GM12878 (cell line): ENCODE results near the gene TASOR. TPM values are rescaled to one million over a fixed set of nuclear protein-coding genes. Genes with fewer than 3 reads are reported as not detected.

Experiments used
- ATF7 ChIP-seq: fragments of 450-650 bp; IDR thresholded peaks from 2 replicates; pipeline ENCODE4 v1.6.1; 2016; ENCODE audit warnings: low read depth, mild to moderate bottlenecking
- BCL11A ChIP-seq: IDR thresholded peaks from 2 replicates; pipeline ENCODE4 v1.6.1; 2011; ENCODE audit warnings: low read depth, low read length
- CBX5 ChIP-seq: sonication (generic); IDR thresholded peaks from 2 replicates; pipeline ENCODE4 v1.6.1; 2016; ENCODE audit warnings: low read depth, moderate library complexity, mild to moderate bottlenecking, inconsistent platforms
- EGR1 ChIP-seq, 2 experiments: IDR thresholded peaks; 1 replicate in 1 of 2; 2 replicates in 1 of 2; pipeline ENCODE4 v1.6.1; 2011 to 2012; ENCODE audit warnings: low read depth in 2 of 2, low read length in 2 of 2, borderline replicate concordance in 1 of 2, mild to moderate bottlenecking in 1 of 2, moderate library complexity in 1 of 2
- EZH2 ChIP-seq: IDR thresholded peaks from 2 replicates; pipeline ENCODE4 v1.6.1; 2012; ENCODE audit warnings: low read depth, mild to moderate bottlenecking, control low read depth, inconsistent platforms, low read length, borderline replicate concordance; ENCODE audit not compliant: control insufficient read depth
- FOXM1 ChIP-seq: IDR thresholded peaks from 2 replicates; pipeline ENCODE4 v1.6.1; 2012; ENCODE audit warnings: low read depth, mild to moderate bottlenecking, inconsistent platforms, low read length, moderate library complexity
- IRF4 ChIP-seq: IDR thresholded peaks from 2 replicates; pipeline ENCODE4 v1.6.1; 2011; ENCODE audit warnings: low read depth, low read length
- JUNB ChIP-seq: IDR thresholded peaks from 2 replicates; pipeline ENCODE4 v1.6.1; 2016; ENCODE audit warnings: antibody characterized with exemption, mild to moderate bottlenecking
- JUND ChIP-seq: IDR thresholded peaks from 2 replicates; pipeline ENCODE4 v1.6.1; 2012; ENCODE audit warnings: low read depth, mild to moderate bottlenecking, low read length, improper control_type of control experiment, moderate library complexity
- NBN ChIP-seq: fragments of 450-650 bp; IDR thresholded peaks from 2 replicates; pipeline ENCODE4 v1.6.1; 2016
- NFYB ChIP-seq: IDR thresholded peaks from 2 replicates; pipeline ENCODE4 v1.6.1; 2011; ENCODE audit warnings: low read depth, mild to moderate bottlenecking, low read length, improper control_type of control experiment, moderate library complexity; ENCODE audit not compliant: insufficient read depth
- NR2C2 ChIP-seq: IDR thresholded peaks from 2 replicates; pipeline ENCODE4 v1.6.1; 2011; ENCODE audit warnings: borderline replicate concordance, low read depth; ENCODE audit not compliant: control insufficient read depth, insufficient read length
- PAX8 ChIP-seq: fragments of 450-650 bp; IDR thresholded peaks from 2 replicates; pipeline ENCODE4 v1.6.1; 2017; ENCODE audit warnings: mild to moderate bottlenecking, moderate library complexity
- POLR2AphosphoS2 ChIP-seq: IDR thresholded peaks from 2 replicates; pipeline ENCODE4 v1.6.1; 2011; ENCODE audit warnings: low read depth, mild to moderate bottlenecking, low read length, improper control_type of control experiment, moderate library complexity
- RB1 ChIP-seq: fragments of 450-650 bp; formaldehyde crosslinking; IDR thresholded peaks from 2 replicates; pipeline ENCODE4 v1.6.1; 2017; ENCODE audit warnings: mild to moderate bottlenecking, borderline replicate concordance
- RELA ChIP-seq: fragments of 450-650 bp; IDR thresholded peaks from 2 replicates; pipeline ENCODE4 v1.8.0; 2014; ENCODE audit warnings: borderline replicate concordance; ENCODE audit not compliant: partially characterized antibody
- STAT1 ChIP-seq: fragments of 450-650 bp; conservative IDR thresholded peaks from 2 replicates; pipeline ENCODE4 v1.6.1; 2014; ENCODE audit warnings: antibody characterized with exemption, mild to moderate bottlenecking
- WRNIP1 ChIP-seq: IDR thresholded peaks from 2 replicates; pipeline ENCODE4 v1.6.1; 2011; ENCODE audit warnings: low read depth, low read length, improper control_type of control experiment, borderline replicate concordance
- YBX1 ChIP-seq: fragments of 450-650 bp; IDR thresholded peaks from 2 replicates; pipeline ENCODE4 v1.6.1; 2016; ENCODE audit warnings: antibody characterized with exemption
- ZNF207 ChIP-seq: fragments of 450-650 bp; IDR thresholded peaks from 2 replicates; pipeline ENCODE4 v1.6.1; 2014; ENCODE audit warnings: antibody characterized with exemption, mild to moderate bottlenecking, borderline replicate concordance
- ZNF24 ChIP-seq: fragments of 450-650 bp; IDR thresholded peaks from 2 replicates; pipeline ENCODE4 v1.6.1; 2017; ENCODE audit warnings: antibody characterized with exemption, mild to moderate bottlenecking
- polyA plus RNA-seq, 11 experiments: library from polyadenylated mRNA; depleted of rRNA in 4 of 11; unstranded in 6 of 11; stranded (reverse) in 5 of 11; fragments of >200 nt; fragmentation: Nextera tagmentation in 4 of 11; fragmentation: Illumina TruSeq in 1 of 11; extraction: Ambion mirVana in 4 of 11; extraction: Trizol in 1 of 11; gene quantifications; 1 replicate in 1 of 11; 2 replicates in 10 of 11; pipeline versions ENCODE4 v1.2.1 to v1.2.3, GENCODE V29; 2011 to 2016; ENCODE audit warnings: inconsistent platforms in 2 of 11, missing spikeins in 2 of 11, low read depth in 1 of 11
- total RNA-seq, 4 experiments: library from RNA; depleted of rRNA in 3 of 4; stranded (reverse); fragments of >200 nt in 3 of 4; fragmentation: Illumina TruSeq in 1 of 4; extraction: Trizol in 1 of 4; gene quantifications; 2 replicates each; pipeline versions ENCODE4 v1.2.1 to v1.2.3, GENCODE V29; 2013 to 2021
- TF ChIP-seq, protein P1 (sequence below): fragments of 450-650 bp; IDR thresholded peaks from 2 replicates; pipeline ENCODE4 v1.6.1; 2017; ENCODE audit warnings: borderline replicate concordance
- TF ChIP-seq, protein P2 (sequence below): IDR thresholded peaks from 2 replicates; pipeline ENCODE4 v1.6.1; 2012; ENCODE audit warnings: improper control_type of control experiment, low read depth, low read length; ENCODE audit not compliant: insufficient replicate concordance
- TF ChIP-seq, protein P3 (sequence below): fragments of 450-650 bp; IDR thresholded peaks from 2 replicates; pipeline ENCODE4 v1.6.1; 2017; ENCODE audit warnings: low read depth, mild to moderate bottlenecking, moderate library complexity

TASOR gene
- total and polyA plus RNA-seq, 10 of the 15 experiments (the other 5 are each of a cell fraction or from before 2014, with no cell fraction given), result 29.6 to 95.1 (median 52.6) TPM

DNA sequence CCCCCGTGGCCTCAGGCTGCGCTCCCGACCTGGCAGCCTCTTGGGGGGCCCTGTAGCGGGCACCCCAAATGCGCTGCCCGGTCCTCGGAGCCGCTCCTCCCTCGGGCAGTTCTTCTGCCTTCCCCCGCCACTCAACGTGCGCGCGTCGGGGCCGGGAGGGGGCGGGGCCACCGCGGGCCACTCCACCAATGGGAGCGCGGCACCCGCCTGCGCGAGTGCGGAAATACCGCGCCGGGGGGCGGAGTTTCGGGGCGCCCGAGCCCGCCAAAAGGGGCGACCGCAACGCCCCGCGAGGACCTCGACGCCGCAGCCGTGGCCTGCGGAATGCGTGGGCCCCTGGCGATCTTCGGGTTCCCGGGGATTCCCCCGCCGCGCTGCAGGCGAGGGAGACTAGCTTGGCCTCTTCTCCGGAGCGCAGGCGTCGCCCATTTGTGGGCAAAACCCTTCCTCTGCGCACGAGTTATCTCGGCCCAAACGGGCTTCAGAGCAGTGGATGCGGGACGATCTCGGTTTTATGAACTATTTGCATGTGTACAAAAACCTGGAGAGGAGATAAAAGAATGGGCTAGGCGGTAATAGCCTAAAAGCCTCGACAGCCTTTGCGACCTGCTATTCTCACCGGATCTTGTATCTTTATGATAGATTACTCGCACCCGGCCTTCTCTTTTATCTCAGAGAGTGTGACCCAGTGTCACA lies at the start of gene TASOR (continued):
- TF ChIP-seq ZNF24 (no peak), EZH2 (no peak), NFYB (0 out of 2 replicates have a peak, but pooled peaks have one; percentile 30), JUNB (no peak), EGR1 (IDR thresholded peaks at IDR 0.05; ENCODE audit: borderline replicate concordance in 1 of 2, low read depth in 2 of 2, low read length in 2 of 2) (peak in 1 of 2 experiments; percentile 53; a peak in 1 of 3 replicates), ZNF207 (peak; percentile 77; the same call in 1 of the 2 replicates), IRF4 (no peak), ATF7 (no peak), BCL11A (no peak), POLR2AphosphoS2 (peak; percentile 38; the same call in 1 of the 2 replicates), NBN (no peak), PAX8 (no peak), YBX1 (no peak), FOXM1 (no peak), JUND (no peak), CBX5 (0 out of 2 replicates have a peak, but pooled peaks have one; percentile 6), WRNIP1 (no peak), RB1 (peak; percentile 98; the same call in 1 of the 2 replicates), NR2C2 (no peak), RELA (no peak), STAT1 (no peak; the same call in 1 of the 2 replicates)
- TF ChIP-seq, protein P1, sequence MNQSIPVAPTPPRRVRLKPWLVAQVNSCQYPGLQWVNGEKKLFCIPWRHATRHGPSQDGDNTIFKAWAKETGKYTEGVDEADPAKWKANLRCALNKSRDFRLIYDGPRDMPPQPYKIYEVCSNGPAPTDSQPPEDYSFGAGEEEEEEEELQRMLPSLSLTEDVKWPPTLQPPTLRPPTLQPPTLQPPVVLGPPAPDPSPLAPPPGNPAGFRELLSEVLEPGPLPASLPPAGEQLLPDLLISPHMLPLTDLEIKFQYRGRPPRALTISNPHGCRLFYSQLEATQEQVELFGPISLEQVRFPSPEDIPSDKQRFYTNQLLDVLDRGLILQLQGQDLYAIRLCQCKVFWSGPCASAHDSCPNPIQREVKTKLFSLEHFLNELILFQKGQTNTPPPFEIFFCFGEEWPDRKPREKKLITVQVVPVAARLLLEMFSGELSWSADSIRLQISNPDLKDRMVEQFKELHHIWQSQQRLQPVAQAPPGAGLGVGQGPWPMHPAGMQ, result no peak
- TF ChIP-seq, protein P2, sequence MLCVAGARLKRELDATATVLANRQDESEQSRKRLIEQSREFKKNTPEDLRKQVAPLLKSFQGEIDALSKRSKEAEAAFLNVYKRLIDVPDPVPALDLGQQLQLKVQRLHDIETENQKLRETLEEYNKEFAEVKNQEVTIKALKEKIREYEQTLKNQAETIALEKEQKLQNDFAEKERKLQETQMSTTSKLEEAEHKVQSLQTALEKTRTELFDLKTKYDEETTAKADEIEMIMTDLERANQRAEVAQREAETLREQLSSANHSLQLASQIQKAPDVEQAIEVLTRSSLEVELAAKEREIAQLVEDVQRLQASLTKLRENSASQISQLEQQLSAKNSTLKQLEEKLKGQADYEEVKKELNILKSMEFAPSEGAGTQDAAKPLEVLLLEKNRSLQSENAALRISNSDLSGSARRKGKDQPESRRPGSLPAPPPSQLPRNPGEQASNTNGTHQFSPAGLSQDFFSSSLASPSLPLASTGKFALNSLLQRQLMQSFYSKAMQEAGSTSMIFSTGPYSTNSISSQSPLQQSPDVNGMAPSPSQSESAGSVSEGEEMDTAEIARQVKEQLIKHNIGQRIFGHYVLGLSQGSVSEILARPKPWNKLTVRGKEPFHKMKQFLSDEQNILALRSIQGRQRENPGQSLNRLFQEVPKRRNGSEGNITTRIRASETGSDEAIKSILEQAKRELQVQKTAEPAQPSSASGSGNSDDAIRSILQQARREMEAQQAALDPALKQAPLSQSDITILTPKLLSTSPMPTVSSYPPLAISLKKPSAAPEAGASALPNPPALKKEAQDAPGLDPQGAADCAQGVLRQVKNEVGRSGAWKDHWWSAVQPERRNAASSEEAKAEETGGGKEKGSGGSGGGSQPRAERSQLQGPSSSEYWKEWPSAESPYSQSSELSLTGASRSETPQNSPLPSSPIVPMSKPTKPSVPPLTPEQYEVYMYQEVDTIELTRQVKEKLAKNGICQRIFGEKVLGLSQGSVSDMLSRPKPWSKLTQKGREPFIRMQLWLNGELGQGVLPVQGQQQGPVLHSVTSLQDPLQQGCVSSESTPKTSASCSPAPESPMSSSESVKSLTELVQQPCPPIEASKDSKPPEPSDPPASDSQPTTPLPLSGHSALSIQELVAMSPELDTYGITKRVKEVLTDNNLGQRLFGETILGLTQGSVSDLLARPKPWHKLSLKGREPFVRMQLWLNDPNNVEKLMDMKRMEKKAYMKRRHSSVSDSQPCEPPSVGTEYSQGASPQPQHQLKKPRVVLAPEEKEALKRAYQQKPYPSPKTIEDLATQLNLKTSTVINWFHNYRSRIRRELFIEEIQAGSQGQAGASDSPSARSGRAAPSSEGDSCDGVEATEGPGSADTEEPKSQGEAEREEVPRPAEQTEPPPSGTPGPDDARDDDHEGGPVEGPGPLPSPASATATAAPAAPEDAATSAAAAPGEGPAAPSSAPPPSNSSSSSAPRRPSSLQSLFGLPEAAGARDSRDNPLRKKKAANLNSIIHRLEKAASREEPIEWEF, result no peak
- TF ChIP-seq, protein P3, sequence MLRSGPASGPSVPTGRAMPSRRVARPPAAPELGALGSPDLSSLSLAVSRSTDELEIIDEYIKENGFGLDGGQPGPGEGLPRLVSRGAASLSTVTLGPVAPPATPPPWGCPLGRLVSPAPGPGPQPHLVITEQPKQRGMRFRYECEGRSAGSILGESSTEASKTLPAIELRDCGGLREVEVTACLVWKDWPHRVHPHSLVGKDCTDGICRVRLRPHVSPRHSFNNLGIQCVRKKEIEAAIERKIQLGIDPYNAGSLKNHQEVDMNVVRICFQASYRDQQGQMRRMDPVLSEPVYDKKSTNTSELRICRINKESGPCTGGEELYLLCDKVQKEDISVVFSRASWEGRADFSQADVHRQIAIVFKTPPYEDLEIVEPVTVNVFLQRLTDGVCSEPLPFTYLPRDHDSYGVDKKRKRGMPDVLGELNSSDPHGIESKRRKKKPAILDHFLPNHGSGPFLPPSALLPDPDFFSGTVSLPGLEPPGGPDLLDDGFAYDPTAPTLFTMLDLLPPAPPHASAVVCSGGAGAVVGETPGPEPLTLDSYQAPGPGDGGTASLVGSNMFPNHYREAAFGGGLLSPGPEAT, result no peak
